PC-9 (cell line): ENCODE results near the gene C1QTNF3. TPM values are rescaled to one million over a fixed set of nuclear protein-coding genes. Genes with fewer than 3 reads are reported as not detected.

Experiments
- BruUV-seq: library from RNA; stranded (reverse); fragments of 400-500 nt; replicated peaks from 2 replicates; lab custom pipeline; 2021; lab: Mats Ljungman, UMichigan
- CTCF ChIA-PET: fragments of 300-600 bp; sonication (Branson Sonifier 250); formaldehyde crosslinking; loops from one replicate; lab custom pipeline; 2022; ENCODE audit warnings: antibody characterized with exemption; lab: Charles Lee
- POLR2A ChIA-PET: fragments of 300-600 bp; sonication (Branson Sonifier 250); formaldehyde crosslinking; loops from one replicate; lab custom pipeline; 2022; ENCODE audit warnings: antibody characterized with exemption; ENCODE audit not compliant: unreplicated experiment; lab: Charles Lee
- DNase-seq, 2 experiments: peaks; one replicate each; pipeline versions ENCODE4 v3.0.0 to v3.0.0-alpha.2; 2015 to 2022; ENCODE audit warnings: mixed read lengths in 1 of 2
- H2AFZ ChIP-seq: fragments of 200-600 bp; sonication (generic); 2 replicates; pipeline ENCODE4 v1.8.1; 2017; ENCODE audit warnings: antibody characterized with exemption
- H3F3A ChIP-seq: fragments of 200-600 bp; sonication (generic); 2 replicates; pipeline ENCODE4 v1.8.1; 2017; ENCODE audit warnings: antibody characterized with exemption, mild to moderate bottlenecking, low read depth; ENCODE audit not compliant: insufficient read depth
- H3K27ac ChIP-seq: fragments of 200-600 bp; sonication (generic); 2 replicates; pipeline ENCODE4 v1.6.1; 2016; ENCODE audit warnings: mixed run types
- H3K27me3 ChIP-seq: fragments of 200-600 bp; sonication (generic); 2 replicates; pipeline ENCODE4 v1.6.1; 2016; ENCODE audit warnings: low read depth, mixed run types; ENCODE audit not compliant: insufficient read depth
- H3K36me3 ChIP-seq: fragments of 200-600 bp; sonication (generic); 2 replicates; pipeline ENCODE4 v1.6.1; 2016; ENCODE audit warnings: low read depth, mixed run types
- H3K4me1 ChIP-seq: fragments of 200-600 bp; sonication (generic); replicated peaks from 2 replicates; pipeline ENCODE4 v1.6.1; 2016; ENCODE audit warnings: mixed run types; ENCODE audit not compliant: insufficient read depth
- H3K4me2 ChIP-seq: fragments of 200-600 bp; sonication (generic); 2 replicates; pipeline ENCODE4 v1.6.1; 2017; ENCODE audit warnings: mixed run types
- H3K4me3 ChIP-seq: fragments of 200-600 bp; sonication (generic); 2 replicates; pipeline ENCODE4 v1.6.1; 2016; ENCODE audit warnings: mixed run types
- H3K79me2 ChIP-seq: fragments of 200-600 bp; sonication (generic); 2 replicates; pipeline ENCODE4 v1.6.1; 2017; ENCODE audit warnings: low read depth, mixed run types
- H3K9me2 ChIP-seq: fragments of 200-600 bp; sonication (generic); 2 replicates; pipeline ENCODE4 v1.8.1; 2017; ENCODE audit warnings: mild to moderate bottlenecking; ENCODE audit not compliant: insufficient read depth
- H3K9me3 ChIP-seq: fragments of 200-600 bp; sonication (generic); 2 replicates; pipeline ENCODE4 v1.8.1; 2016; ENCODE audit warnings: low read depth; ENCODE audit not compliant: insufficient read depth
- H4K20me1 ChIP-seq: fragments of 200-600 bp; sonication (generic); 2 replicates; pipeline ENCODE4 v1.8.1; 2017; ENCODE audit not compliant: insufficient read depth
- CTCF ChIP-seq: fragments of 200-600 bp; sonication (generic); conservative IDR thresholded peaks from 2 replicates; pipeline ENCODE4 v1.6.1; 2017; ENCODE audit warnings: mixed run types, antibody characterized with exemption, mild to moderate bottlenecking, moderate library complexity
- EZH2 ChIP-seq: fragments of 200-600 bp; sonication (generic); IDR thresholded peaks from 2 replicates; pipeline ENCODE4 v1.8.0; 2017; ENCODE audit warnings: antibody characterized with exemption, low read depth
- intact Hi-C: fragments of 100-400 bp; cut with micrococcal nuclease; formaldehyde crosslinking; loops from one replicate; pipeline ENCODE4 v1.10.0; 2022; ENCODE audit not compliant: unreplicated experiment
- total RNA-seq: library from RNA; stranded (reverse); gene quantifications from 2 replicates; pipeline ENCODE4 v1.2.3, GENCODE V29; 2021

The C1QTNF3 gene
- total RNA-seq, 1 experiment from 2014 or later: 8.3 TPM

- H3K4me3 ChIP-seq: no peak overlapping the region
- no peak overlapping the region for H3K27ac ChIP-seq
- H3K4me2 ChIP-seq: no peak overlapping the region
- BruUV-seq: no TSS peak
- H3K36me3 ChIP-seq: no peaks in the 10 kb centered on the region
- POLR2A ChIA-PET: interaction anchor here (0.6 to 0.7 kb wide), 2 partner anchors 22 to 1101 kb away, joined by 6 read pairs; no protein-coding TSS in a partner anchor
- TF ChIP-seq CTCF (no peak), EZH2 (no peak)
- no peak for DNase-seq
- no peak overlapping the region for H2AFZ ChIP-seq
- CTCF ChIA-PET: no interaction called here
- no peaks in the 10 kb centered on the region for H3K27me3 ChIP-seq
- H3K79me2 ChIP-seq: no peaks in the 10 kb centered on the region
- H3K9me3 ChIP-seq: no peaks in the 10 kb centered on the region
- intact Hi-C loops: no loop called here
- no peaks in the 10 kb centered on the region for H4K20me1 ChIP-seq
- no peaks in the 10 kb centered on the region for H3F3A ChIP-seq
- no peaks in the 10 kb centered on the region for H3K4me1 ChIP-seq
- no peaks in the 10 kb centered on the region for H3K9me2 ChIP-seq
Observed at GRCh38 chr5:34030048-34030447, 13.0 kb downstream of the C1QTNF3 start.

- Histone ChIP-seq H3K9me2 (no peaks in the 10 kb centered on the region), H3K4me2 (no peak overlapping the region), H3K36me3 (no peaks in the 10 kb centered on the region), H3K79me2 (no peaks in the 10 kb centered on the region), H3K4me3 (no peak overlapping the region), H3F3A (no peaks in the 10 kb centered on the region), H3K4me1 (no peaks in the 10 kb centered on the region), H4K20me1 (no peaks in the 10 kb centered on the region), H2AFZ (no peak overlapping the region), H3K27me3 (no peaks in the 10 kb centered on the region), H3K27ac (no peak overlapping the region), H3K9me3 (no peaks in the 10 kb centered on the region)
- intact Hi-C loops: no loop called here
- no peak for DNase-seq
- CTCF ChIA-PET: no interaction called here
- POLR2A ChIA-PET: no interaction called here
- TF ChIP-seq EZH2: no peak
- no peak for TF ChIP-seq CTCF
- no TSS peak for BruUV-seq
Observed at GRCh38 chr5:34028349-34028748, 14.7 kb downstream of the C1QTNF3 start.

- Histone ChIP-seq H2AFZ (peak overlapping the region; percentile 46; the same call in 1 of the 2 replicates), H3K4me1 (no peaks in the 10 kb centered on the region), H3F3A (no peaks in the 10 kb centered on the region), H3K36me3 (no peaks in the 10 kb centered on the region), H3K27ac (no peak overlapping the region), H3K4me2 (no peak overlapping the region), H3K27me3 (no peaks in the 10 kb centered on the region), H3K9me2 (no peaks in the 10 kb centered on the region), H3K79me2 (no peaks in the 10 kb centered on the region), H3K4me3 (no peak overlapping the region), H3K9me3 (no peaks in the 10 kb centered on the region), H4K20me1 (no peaks in the 10 kb centered on the region)
- ChIA-PET CTCF (no interaction called here), POLR2A (no interaction called here)
- DNase-seq: no peak
- BruUV-seq: no TSS peak
- intact Hi-C loops: no loop called here
- TF ChIP-seq CTCF: no peak
- TF ChIP-seq EZH2: no peak
Observed at GRCh38 chr5:34026089-34026761, 16.8 kb downstream of the C1QTNF3 start.
